ENCODE measurements around the gene FRY. TPM values are rescaled to one million over a fixed set of nuclear protein-coding genes. Genes with fewer than 3 reads are reported as not detected.
"Not testable (repeated sequence)": the region's sequence is repeated elsewhere in the genome, so short reads cannot be mapped to it uniquely, and the experiment has no call there.

The FRY gene
- total RNA-seq (10 to 100 TPM; 11.5 to 35.3 (median 15.2) TPM), total RNA-seq (1.4 to 53.3 (median 19.9) reads per million in 29 experiments)
- 13.7 TPM for total RNA-seq (2013)

- Mint-ChIP-seq H3K4me1 (peaks cover 36 to 61% (median 43%) of the 10 kb centered on the region in 3 donors), H3K4me3 (peak within 1 kb of the TSS; percentile 85 to 92 (median 85)), H3K36me3 (no peaks in the 10 kb centered on the region), H3K27me3 (peaks cover 7 to 20% of the 10 kb centered on the region in 2 donors), H3K9me3 (no peaks in the 10 kb centered on the region), H3K27ac (peak within 1 kb of the TSS; percentile 67 to 89)
- Histone ChIP-seq H3K4me3 (ENCODE audit: control insufficient read depth in 1 of 2, extremely low read depth in 1 of 2, low read length in 1 of 2) (peak within 1 kb of the TSS; percentile 69 to 95), H3K36me3 (ENCODE audit: control insufficient read depth in 2 of 2, extremely low read depth in 1 of 2, insufficient read depth in 1 of 2, low read length in 1 of 2) (no peaks in the 10 kb centered on the region), H3K27me3 (replicated peaks in 1 of 2; ENCODE audit: control insufficient read depth in 2 of 2, extremely low read depth in 1 of 2, insufficient read depth in 2 of 2, low read length in 1 of 2) (peaks cover 0 to 12% of the 10 kb centered on the region in 2 experiments), H3K4me1 (ENCODE audit: control insufficient read depth in 1 of 2, extremely low read depth in 1 of 2, insufficient read depth in 2 of 2, low read length in 2 of 2) (peaks cover 11 to 27% of the 10 kb centered on the region in 2 experiments), H3K27ac (ENCODE audit: low read length) (peak within 1 kb of the TSS; percentile 31), H3K9me3 (no peaks in the 10 kb centered on the region)
- ChIA-PET CTCF (interaction anchor here in 1 of 2 donors (1.5 kb wide), 1 partner anchor 11 kb away, joined by 4 read pairs; no protein-coding TSS in a partner anchor), POLR2A (no interaction called here)
- under 1% methylated on average over 59 of the region's 59 CpGs for whole genome bisulfite sequencing (ENCODE audit: insufficient coverage)
- ATAC-seq (replicated peaks in 1 of 4) (peak; percentile 76 to 89 (median 80)), DNase-seq (peak; percentile 10 to 67 (median 38))
Observed at GRCh38 chr13:32031025-32031814, at the start of gene FRY. FRY (plus strand) TSS chr13:32031774; CDS start chr13:32031796, 22 bp downstream.

- Mint-ChIP-seq H3K36me3 (no peaks in the 10 kb centered on the region), H3K9me3 (no peaks in the 10 kb centered on the region), H3K4me1 (no peaks in the 10 kb centered on the region), H3K27ac (no peak overlapping the region), H3K27me3 (peaks cover 0 to 9% of the 10 kb centered on the region in 2 donors), H3K4me3 (no peak overlapping the region)
- ATAC-seq (replicated peaks in 1 of 4) (no peak), DNase-seq (no peak)
- no peaks in the 10 kb centered on the region for H3K9me3 ChIP-seq
- H3K4me1 ChIP-seq (ENCODE audit: control insufficient read depth in 1 of 2, extremely low read depth in 1 of 2, insufficient read depth in 2 of 2, low read length in 2 of 2), result no peaks in the 10 kb centered on the region
- WGBS (ENCODE audit: insufficient coverage), result no CpG with 5 or more reads among the region's 2 CpGs
- ChIA-PET POLR2A (no interaction called here), CTCF (no interaction called here)
- no peaks in the 10 kb centered on the region for H3K36me3 ChIP-seq (ENCODE audit: control insufficient read depth in 2 of 2, extremely low read depth in 1 of 2, insufficient read depth in 1 of 2, low read length in 1 of 2)
- H3K4me3 ChIP-seq (ENCODE audit: control insufficient read depth in 1 of 2, extremely low read depth in 1 of 2, low read length in 1 of 2), result no peak overlapping the region
- no peak overlapping the region for H3K27ac ChIP-seq (ENCODE audit: low read length)
- peaks cover 0 to 5% of the 10 kb centered on the region in 2 experiments for H3K27me3 ChIP-seq (replicated peaks in 1 of 2; ENCODE audit: control insufficient read depth in 2 of 2, extremely low read depth in 1 of 2, insufficient read depth in 2 of 2, low read length in 1 of 2)
Observed at GRCh38 chr13:31982124-31982523, 49.5 kb upstream of the FRY start.

- Mint-ChIP-seq H3K4me3 (no peak overlapping the region), H3K27ac (no peak overlapping the region), H3K9me3 (no peaks in the 10 kb centered on the region), H3K27me3 (peaks cover 0 to 13% of the 10 kb centered on the region in 2 donors), H3K4me1 (no peaks in the 10 kb centered on the region), H3K36me3 (no peaks in the 10 kb centered on the region)
- Histone ChIP-seq H3K9me3 (no peaks in the 10 kb centered on the region), H3K4me1 (ENCODE audit: control insufficient read depth in 1 of 2, extremely low read depth in 1 of 2, insufficient read depth in 2 of 2, low read length in 2 of 2) (no peaks in the 10 kb centered on the region), H3K36me3 (ENCODE audit: control insufficient read depth in 2 of 2, extremely low read depth in 1 of 2, insufficient read depth in 1 of 2, low read length in 1 of 2) (no peaks in the 10 kb centered on the region), H3K4me3 (ENCODE audit: control insufficient read depth in 1 of 2, extremely low read depth in 1 of 2, low read length in 1 of 2) (no peak overlapping the region), H3K27me3 (replicated peaks in 1 of 2; ENCODE audit: control insufficient read depth in 2 of 2, extremely low read depth in 1 of 2, insufficient read depth in 2 of 2, low read length in 1 of 2) (peaks cover 0 to 5% of the 10 kb centered on the region in 2 experiments), H3K27ac (ENCODE audit: low read length) (no peak overlapping the region)
- POLR2A ChIA-PET, result no interaction called here
- DNase-seq, result peak in 1 of 35 experiments; percentile 20
- no CpG with 5 or more reads among the region's 5 CpGs for WGBS (ENCODE audit: insufficient coverage)
- no peak for ATAC-seq (replicated peaks in 1 of 4)
- CTCF ChIA-PET, result no interaction called here
Observed at GRCh38 chr13:31982540-31982939, 49.0 kb upstream of the FRY start.

- H3K27ac ChIP-seq (ENCODE audit: low read length); H3K27ac Mint-ChIP-seq; H3K4me1 ChIP-seq (ENCODE audit: control insufficient read depth in 1 of 2, extremely low read depth in 1 of 2, insufficient read depth in 2 of 2, low read length in 2 of 2); H3K27me3 ChIP-seq (replicated peaks in 1 of 2; ENCODE audit: control insufficient read depth in 2 of 2, extremely low read depth in 1 of 2, insufficient read depth in 2 of 2, low read length in 1 of 2); H3K4me1 Mint-ChIP-seq; DNase-seq; H3K9me3 ChIP-seq; POLR2A ChIA-PET; H3K9me3 Mint-ChIP-seq; H3K36me3 Mint-ChIP-seq; ATAC-seq (replicated peaks in 1 of 4); H3K4me3 Mint-ChIP-seq; H3K36me3 ChIP-seq (ENCODE audit: control insufficient read depth in 2 of 2, extremely low read depth in 1 of 2, insufficient read depth in 1 of 2, low read length in 1 of 2); H3K4me3 ChIP-seq (ENCODE audit: control insufficient read depth in 1 of 2, extremely low read depth in 1 of 2, low read length in 1 of 2); CTCF ChIA-PET: not testable (repeated sequence)
- peaks cover 0 to 13% of the 10 kb centered on the region in 2 donors for H3K27me3 Mint-ChIP-seq
- WGBS (ENCODE audit: insufficient coverage), result no CpG with 5 or more reads among the region's 2 CpGs
Observed at GRCh38 chr13:31983696-31984095, 47.9 kb upstream of the FRY start.

- ATAC-seq (replicated peaks in 1 of 4); H3K36me3 Mint-ChIP-seq; DNase-seq; H3K4me1 Mint-ChIP-seq; POLR2A ChIA-PET; H3K9me3 Mint-ChIP-seq; H3K9me3 ChIP-seq; H3K4me3 Mint-ChIP-seq; H3K27ac ChIP-seq (ENCODE audit: low read length); H3K36me3 ChIP-seq (ENCODE audit: control insufficient read depth in 2 of 2, extremely low read depth in 1 of 2, insufficient read depth in 1 of 2, low read length in 1 of 2); CTCF ChIA-PET; H3K27me3 ChIP-seq (replicated peaks in 1 of 2; ENCODE audit: control insufficient read depth in 2 of 2, extremely low read depth in 1 of 2, insufficient read depth in 2 of 2, low read length in 1 of 2); H3K4me3 ChIP-seq (ENCODE audit: control insufficient read depth in 1 of 2, extremely low read depth in 1 of 2, low read length in 1 of 2); H3K4me1 ChIP-seq (ENCODE audit: control insufficient read depth in 1 of 2, extremely low read depth in 1 of 2, insufficient read depth in 2 of 2, low read length in 2 of 2); H3K27ac Mint-ChIP-seq: not testable (repeated sequence)
- 89% methylated on average over 3 of the region's 4 CpGs for WGBS (ENCODE audit: insufficient coverage)
- peaks cover 0 to 13% of the 10 kb centered on the region in 2 donors for H3K27me3 Mint-ChIP-seq
Observed at GRCh38 chr13:31984388-31984787, 47.2 kb upstream of the FRY start.

- WGBS (ENCODE audit: insufficient coverage), result 78% methylated on average over 3 of the region's 5 CpGs
- H3K4me1 Mint-ChIP-seq, result no peaks in the 10 kb centered on the region
- H3K4me3 Mint-ChIP-seq, result no peak overlapping the region
- no peak for ATAC-seq (replicated peaks in 1 of 4)
- Histone ChIP-seq H3K27me3 (replicated peaks in 1 of 2; ENCODE audit: control insufficient read depth in 2 of 2, extremely low read depth in 1 of 2, insufficient read depth in 2 of 2, low read length in 1 of 2) (peaks cover 0 to 5% of the 10 kb centered on the region in 2 experiments), H3K4me3 (ENCODE audit: control insufficient read depth in 1 of 2, extremely low read depth in 1 of 2, low read length in 1 of 2) (no peak overlapping the region), H3K27ac (ENCODE audit: low read length) (no peak overlapping the region), H3K36me3 (ENCODE audit: control insufficient read depth in 2 of 2, extremely low read depth in 1 of 2, insufficient read depth in 1 of 2, low read length in 1 of 2) (no peaks in the 10 kb centered on the region), H3K4me1 (ENCODE audit: control insufficient read depth in 1 of 2, extremely low read depth in 1 of 2, insufficient read depth in 2 of 2, low read length in 2 of 2) (no peaks in the 10 kb centered on the region), H3K9me3 (no peaks in the 10 kb centered on the region)
- peaks cover 0 to 13% of the 10 kb centered on the region in 2 donors for H3K27me3 Mint-ChIP-seq
- H3K9me3 Mint-ChIP-seq, result no peaks in the 10 kb centered on the region
- DNase-seq, result no peak
- no peaks in the 10 kb centered on the region for H3K36me3 Mint-ChIP-seq
- CTCF ChIA-PET, result interaction anchor here in 1 of 2 donors (0.6 kb wide), 1 partner anchor 77 kb away, joined by 3 read pairs; no protein-coding TSS in a partner anchor
- POLR2A ChIA-PET, result no interaction called here
- H3K27ac Mint-ChIP-seq, result no peak overlapping the region
Observed at GRCh38 chr13:31986676-31987470, 44.7 kb upstream of the FRY start.
